Activated T-cell treated with anti-CD3 and anti-CD28 coated beads, Interleukin-2, amount 50 U/mL, for 4 hours (primary cell): Measurements from ENCODE around the gene SERPINB1. TPM values are rescaled to one million over a fixed set of nuclear protein-coding genes. Genes with fewer than 3 reads are reported as not detected.

Experiments used
- ATAC-seq, 2 donors: fragments of 200-7000 bp; cut with Tn5 transposase; one replicate each; pipeline ENCODE4 v1.10.0; 2021
- DNase-seq: peaks from one replicate; pipeline ENCODE4 v3.0.0-alpha.2; 2020
- H3K27me3 Mint-ChIP-seq: one replicate; pipeline ENCODE4 v1.8.0; 2021; ENCODE audit warnings: low read depth, mixed read lengths
- H3K36me3 Mint-ChIP-seq: one replicate; pipeline ENCODE4 v1.8.0; 2022; ENCODE audit warnings: mixed read lengths; ENCODE audit not compliant: insufficient read depth
- H3K4me1 Mint-ChIP-seq: one replicate; pipeline ENCODE4 v1.8.0; 2021; ENCODE audit warnings: low read depth, mixed read lengths
- H3K4me3 Mint-ChIP-seq: one replicate; pipeline ENCODE4 v1.8.0; 2021; ENCODE audit warnings: mild to moderate bottlenecking, moderate library complexity, mixed read lengths
- H3K9me3 Mint-ChIP-seq: one replicate; pipeline ENCODE4 v1.8.0; 2021; ENCODE audit warnings: mixed read lengths
- total RNA-seq, 3 donors: library from RNA; stranded (reverse); gene quantifications; one replicate each; pipeline ENCODE4 v1.2.1, GENCODE V29; 2021

SERPINB1 gene
- total RNA-seq, 3 donors from 2014 or later, result 16.7 to 19.3 (median 18.0) TPM

DNA sequence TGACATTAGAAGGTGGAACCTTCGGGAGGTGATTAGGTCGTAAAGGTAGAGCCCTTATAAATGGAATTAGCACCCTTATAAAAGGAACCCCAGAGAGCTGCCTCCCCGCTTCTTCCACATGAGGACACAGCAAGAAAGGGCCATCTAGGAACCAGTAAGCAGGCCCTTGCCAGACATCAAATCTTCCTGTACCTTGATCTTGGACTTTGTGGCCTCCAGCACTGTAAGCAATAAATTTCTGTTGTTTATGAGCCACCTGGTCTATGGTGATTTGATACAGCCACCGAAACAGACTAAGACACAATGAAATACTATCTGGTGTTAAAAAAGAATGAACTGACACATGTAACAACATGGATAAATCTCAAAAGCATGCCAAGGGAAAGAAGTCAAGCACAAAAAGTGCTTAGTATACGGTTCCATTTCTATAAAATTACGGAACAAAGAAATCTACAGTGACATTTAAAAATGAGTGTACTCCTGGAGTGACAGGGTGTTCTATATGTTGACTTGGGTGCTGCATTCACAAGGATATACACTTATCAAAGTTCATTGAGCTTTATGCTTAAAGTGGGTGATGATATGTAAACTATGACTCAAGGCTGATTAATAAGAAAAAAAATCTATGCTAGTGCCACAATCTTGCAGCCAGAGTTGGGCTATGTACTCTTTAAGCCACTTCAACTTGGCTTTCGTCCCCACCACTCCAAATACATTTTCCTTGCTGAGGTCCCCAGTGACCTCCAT is 18.4 kb downstream of the SERPINB1 start:
- Mint-ChIP-seq H3K4me1 (peaks cover 6% of the 10 kb centered on the region), H3K4me3 (no peak overlapping the region), H3K36me3 (no peaks in the 10 kb centered on the region), H3K27me3 (no peaks in the 10 kb centered on the region), H3K9me3 (no peaks in the 10 kb centered on the region)
- ATAC-seq (no peak), DNase-seq (no peak)

DNA sequence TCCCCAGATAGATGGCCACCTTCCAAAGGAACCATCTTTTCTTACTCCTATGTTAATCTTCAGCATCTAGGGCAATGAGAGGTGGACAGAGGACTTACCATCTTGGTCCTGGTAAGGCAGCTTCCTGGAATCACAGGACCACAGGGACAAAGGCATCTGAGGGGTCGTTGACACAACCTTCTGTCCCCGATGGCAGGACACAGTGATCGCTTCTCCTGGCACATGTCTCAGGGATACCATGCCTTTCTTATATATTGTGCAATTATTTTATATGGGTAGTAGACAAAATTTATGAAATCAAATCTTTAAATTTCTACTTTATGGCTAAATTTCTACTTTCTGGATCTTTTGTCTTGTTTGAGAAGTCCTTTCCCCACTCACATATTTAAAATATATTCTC is 20.1 kb downstream of the SERPINB1 start:
- H3K27me3 Mint-ChIP-seq, result no peaks in the 10 kb centered on the region
- H3K36me3 Mint-ChIP-seq, result no peaks in the 10 kb centered on the region
- H3K4me3 Mint-ChIP-seq, result no peak overlapping the region
- DNase-seq (no peak), ATAC-seq (no peak)
- peaks cover 15% of the 10 kb centered on the region for H3K4me1 Mint-ChIP-seq
- peaks cover 5% of the 10 kb centered on the region for H3K9me3 Mint-ChIP-seq

DNA sequence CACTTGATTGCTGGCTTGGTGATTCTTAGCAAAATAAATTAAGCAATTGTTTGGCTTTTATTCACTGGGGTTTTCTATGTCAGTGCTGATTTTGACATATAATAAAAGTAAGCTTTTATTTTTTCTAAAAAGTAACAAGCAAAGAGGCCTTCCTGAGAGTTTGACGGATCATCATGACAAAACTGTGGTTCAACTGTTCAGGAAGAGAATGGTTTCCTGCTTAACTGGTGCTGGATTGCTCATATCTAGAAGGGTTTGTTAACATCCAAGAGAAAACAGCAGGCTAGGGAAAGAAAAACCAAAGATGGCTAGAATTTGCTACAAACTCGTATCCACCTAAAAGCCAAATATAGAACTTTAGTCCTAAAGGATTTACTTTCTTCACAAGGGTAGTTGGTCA is 21.2 kb downstream of the SERPINB1 start:
- Mint-ChIP-seq H3K4me1 (peaks cover 15% of the 10 kb centered on the region), H3K9me3 (peaks cover 15% of the 10 kb centered on the region), H3K36me3 (peaks cover 5% of the 10 kb centered on the region), H3K4me3 (no peak overlapping the region), H3K27me3 (no peaks in the 10 kb centered on the region)
- ATAC-seq, result no peak
- DNase-seq, result no peak

DNA sequence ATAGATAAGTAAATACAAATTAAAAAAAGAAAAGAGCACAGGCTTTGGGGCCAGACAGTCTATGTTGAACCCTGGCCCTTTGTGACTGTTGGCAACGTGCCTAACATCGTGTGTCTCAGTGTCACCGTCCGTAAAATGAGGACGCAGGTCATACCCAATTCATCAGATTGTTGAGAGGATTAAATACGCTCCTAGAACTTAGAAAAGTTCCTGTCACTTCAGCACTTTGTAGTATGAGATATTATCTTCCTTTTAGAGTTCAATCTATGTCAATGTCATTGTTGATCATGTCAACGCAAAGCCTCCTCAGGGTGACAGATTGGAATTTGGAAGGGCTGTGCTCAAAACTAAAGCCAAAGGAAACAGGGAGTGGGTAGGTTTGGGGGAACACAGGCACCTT is 21.7 kb downstream of the SERPINB1 start:
- Mint-ChIP-seq H3K4me1 (peaks cover 15% of the 10 kb centered on the region), H3K9me3 (peaks cover 18% of the 10 kb centered on the region), H3K27me3 (no peaks in the 10 kb centered on the region), H3K36me3 (peaks cover 5% of the 10 kb centered on the region), H3K4me3 (no peak overlapping the region)
- DNase-seq (no peak), ATAC-seq (no peak)

DNA sequence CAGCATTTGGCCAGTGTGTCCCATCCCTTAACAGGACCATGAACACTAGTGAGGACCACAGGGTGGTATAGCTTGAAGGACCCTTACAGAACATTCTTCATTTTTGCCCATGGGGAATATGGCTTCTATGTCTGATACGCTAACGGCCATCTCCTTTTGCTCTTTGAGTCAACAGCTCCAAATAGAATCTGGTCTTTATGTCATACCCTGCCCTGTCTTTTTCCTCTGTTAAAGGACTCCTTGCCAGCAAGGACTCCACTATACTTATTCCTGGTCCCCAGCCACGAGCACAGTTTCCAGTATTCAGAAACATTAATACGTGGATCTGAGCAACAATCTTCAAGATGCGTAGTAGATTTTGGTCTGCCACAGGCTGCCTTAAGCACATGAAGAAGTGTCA is 22.5 kb downstream of the SERPINB1 start:
- H3K9me3 Mint-ChIP-seq, result peaks cover 18% of the 10 kb centered on the region
- no peak for DNase-seq
- no peak for ATAC-seq
- H3K36me3 Mint-ChIP-seq, result peaks cover 5% of the 10 kb centered on the region
- H3K4me3 Mint-ChIP-seq, result no peak overlapping the region
- peaks cover 15% of the 10 kb centered on the region for H3K4me1 Mint-ChIP-seq
- H3K27me3 Mint-ChIP-seq, result no peaks in the 10 kb centered on the region

DNA sequence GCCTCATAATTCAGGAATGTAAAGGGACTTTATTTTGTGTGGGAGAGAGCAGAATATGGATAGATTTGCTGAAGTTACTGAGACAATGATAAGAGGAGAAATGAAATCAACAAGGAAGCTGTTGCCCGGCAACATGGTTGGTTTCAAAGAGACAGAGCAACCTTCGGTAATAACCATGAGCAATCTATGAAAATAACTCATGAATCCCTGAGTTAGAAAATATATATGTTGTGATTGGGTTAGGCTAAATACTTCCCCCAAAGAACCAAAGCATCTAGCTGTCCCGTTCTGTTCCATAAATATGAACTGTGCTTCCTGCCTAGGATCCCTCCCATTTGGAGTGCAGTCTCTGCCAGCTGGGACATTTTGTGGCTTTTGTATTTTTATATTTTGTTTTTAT is 23.1 kb downstream of the SERPINB1 start:
- peaks cover 15% of the 10 kb centered on the region for H3K4me1 Mint-ChIP-seq
- H3K27me3 Mint-ChIP-seq, result no peaks in the 10 kb centered on the region
- H3K36me3 Mint-ChIP-seq, result peaks cover 5% of the 10 kb centered on the region
- ATAC-seq (no peak), DNase-seq (no peak)
- H3K9me3 Mint-ChIP-seq, result peaks cover 18% of the 10 kb centered on the region
- no peak overlapping the region for H3K4me3 Mint-ChIP-seq

DNA sequence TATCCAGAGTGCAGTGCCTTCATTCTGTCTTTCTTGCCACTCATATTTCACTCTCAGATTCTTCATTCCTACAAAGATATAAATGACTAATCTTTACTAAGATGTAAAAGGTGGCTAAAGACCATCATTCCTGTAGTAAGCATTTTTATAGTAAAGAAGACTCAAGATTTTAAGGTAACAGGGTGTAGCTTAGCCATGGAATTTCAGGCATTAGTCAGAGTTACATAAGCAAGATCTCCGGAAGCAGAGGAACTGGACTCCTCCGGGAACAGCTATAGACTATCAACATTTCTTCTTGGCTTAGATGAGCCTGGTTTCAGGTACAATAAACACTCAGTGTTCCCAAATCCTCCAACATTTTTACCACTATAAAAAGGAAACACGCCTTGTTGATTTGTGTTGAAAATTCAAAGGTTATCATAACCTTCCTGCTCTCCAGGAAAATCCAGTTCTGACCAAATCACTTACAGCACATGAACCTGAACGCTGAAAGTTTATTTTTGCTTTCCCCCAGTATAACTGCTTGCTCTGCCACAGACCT is 23.7 kb downstream of the SERPINB1 start:
- DNase-seq (no peak), ATAC-seq (peak in 1 of 2 donors; percentile 34)
- H3K9me3 Mint-ChIP-seq, result peaks cover 18% of the 10 kb centered on the region
- H3K27me3 Mint-ChIP-seq, result no peaks in the 10 kb centered on the region
- H3K4me3 Mint-ChIP-seq, result no peak overlapping the region
- peaks cover 5% of the 10 kb centered on the region for H3K36me3 Mint-ChIP-seq
- peaks cover 15% of the 10 kb centered on the region for H3K4me1 Mint-ChIP-seq

DNA sequence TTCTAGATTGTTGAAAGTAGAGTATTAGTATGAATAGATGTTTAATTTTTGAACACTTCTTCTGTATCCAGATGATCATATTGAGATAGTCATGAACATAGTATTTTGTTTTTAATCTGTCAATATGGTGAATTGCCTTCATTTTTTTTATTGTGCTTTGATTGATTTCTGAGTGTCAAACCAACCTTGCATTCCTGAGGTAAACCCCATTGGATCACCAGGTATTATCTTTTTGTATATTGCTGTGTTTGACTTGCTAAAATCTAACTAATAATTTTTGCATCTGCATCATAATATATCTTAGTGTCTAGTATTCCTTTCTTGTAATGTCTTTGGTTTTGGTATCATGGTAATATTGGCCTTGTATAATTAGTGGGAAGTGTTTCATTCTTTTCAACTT is 25.5 kb downstream of the SERPINB1 start:
- peaks cover 5% of the 10 kb centered on the region for H3K36me3 Mint-ChIP-seq
- peaks cover 15% of the 10 kb centered on the region for H3K4me1 Mint-ChIP-seq
- no peaks in the 10 kb centered on the region for H3K27me3 Mint-ChIP-seq
- peaks cover 18% of the 10 kb centered on the region for H3K9me3 Mint-ChIP-seq
- H3K4me3 Mint-ChIP-seq, result no peak overlapping the region
- no peak for ATAC-seq
- DNase-seq, result no peak

DNA sequence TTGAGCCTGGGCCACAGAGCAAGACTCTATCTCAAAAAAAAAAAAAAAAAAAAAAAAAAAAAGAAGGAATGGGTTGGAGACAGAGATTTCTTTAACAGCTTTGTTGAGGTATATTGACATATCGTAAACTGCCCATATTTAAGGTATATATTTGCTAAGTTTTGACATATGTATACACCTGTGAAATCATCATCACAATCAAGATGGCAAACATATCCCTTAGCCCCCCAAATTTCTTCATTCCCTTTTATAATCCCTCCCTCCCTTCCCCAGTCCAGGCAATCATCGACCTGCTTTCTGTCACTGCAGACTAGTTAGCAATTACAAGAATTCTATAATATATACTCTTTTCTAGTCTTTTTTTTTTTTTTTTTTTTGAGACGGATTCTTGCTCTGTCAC is 29.0 kb downstream of the SERPINB1 start:
- no peak for ATAC-seq
- no peak overlapping the region for H3K4me3 Mint-ChIP-seq
- peaks cover 10% of the 10 kb centered on the region for H3K4me1 Mint-ChIP-seq
- peaks cover 5% of the 10 kb centered on the region for H3K36me3 Mint-ChIP-seq
- H3K27me3 Mint-ChIP-seq, result no peaks in the 10 kb centered on the region
- H3K9me3 Mint-ChIP-seq, result peaks cover 18% of the 10 kb centered on the region
- DNase-seq, result no peak

DNA sequence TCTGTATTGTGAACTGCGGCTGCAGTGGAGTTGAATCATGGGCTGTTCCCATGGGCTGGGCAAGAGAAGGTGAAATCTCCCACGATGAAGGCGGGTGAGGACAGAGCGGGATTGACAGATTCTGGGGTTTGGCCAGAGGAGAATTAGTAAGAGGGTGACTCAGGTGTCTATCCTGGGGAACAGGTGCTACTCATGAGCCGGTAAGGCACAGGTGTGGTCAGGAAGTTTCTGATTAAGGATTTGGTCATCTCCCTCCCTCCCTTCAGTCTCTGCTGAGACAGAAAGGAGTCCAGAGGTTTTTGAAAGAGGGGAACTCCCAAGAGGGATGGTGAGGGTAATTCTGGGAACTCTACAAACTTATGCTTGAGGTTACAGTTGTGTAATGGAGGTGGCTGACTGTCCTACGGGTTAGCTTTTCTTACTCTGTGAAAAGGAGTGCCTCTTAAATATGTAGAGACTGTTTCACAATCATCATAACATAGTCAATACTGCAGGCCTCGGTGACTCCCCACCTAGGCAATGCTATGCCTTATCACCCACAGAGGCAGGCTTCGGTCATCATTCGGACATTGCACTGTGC is 31.5 kb downstream of the SERPINB1 start:
- Mint-ChIP-seq H3K4me3 (no peak overlapping the region), H3K27me3 (no peaks in the 10 kb centered on the region)
- peak; percentile 23 to 52 for ATAC-seq

DNA sequence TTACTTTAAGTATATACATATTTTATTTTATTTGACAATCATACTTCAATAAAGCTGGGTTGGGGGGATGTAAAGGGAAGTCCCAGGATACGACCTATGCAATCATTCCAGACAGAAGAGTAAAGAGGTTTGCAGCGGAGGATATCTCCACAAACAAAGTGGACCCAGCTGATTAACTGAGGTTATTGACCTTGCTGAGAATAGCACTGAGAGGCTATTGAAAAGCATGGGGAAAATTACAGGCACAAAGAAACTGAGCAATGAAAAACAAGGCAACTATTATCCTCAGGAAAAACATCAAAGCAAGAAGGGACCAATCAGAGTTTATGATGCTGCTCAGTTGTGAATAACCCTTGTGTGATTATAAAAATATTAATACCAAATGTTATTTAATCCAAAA is 32.6 kb downstream of the SERPINB1 start:
- Mint-ChIP-seq H3K4me1 (peaks cover 2% of the 10 kb centered on the region), H3K9me3 (no peaks in the 10 kb centered on the region), H3K36me3 (peaks cover 3% of the 10 kb centered on the region), H3K4me3 (no peak overlapping the region), H3K27me3 (no peaks in the 10 kb centered on the region)
- DNase-seq, result no peak
- no peak for ATAC-seq

More for the DNA sequence above, 31.5 kb downstream of the SERPINB1 start:
- no peak for DNase-seq
- Mint-ChIP-seq H3K9me3 (peaks cover under 1% of the 10 kb centered on the region), H3K4me1 (peaks cover 2% of the 10 kb centered on the region), H3K36me3 (peaks cover 3% of the 10 kb centered on the region)

DNA sequence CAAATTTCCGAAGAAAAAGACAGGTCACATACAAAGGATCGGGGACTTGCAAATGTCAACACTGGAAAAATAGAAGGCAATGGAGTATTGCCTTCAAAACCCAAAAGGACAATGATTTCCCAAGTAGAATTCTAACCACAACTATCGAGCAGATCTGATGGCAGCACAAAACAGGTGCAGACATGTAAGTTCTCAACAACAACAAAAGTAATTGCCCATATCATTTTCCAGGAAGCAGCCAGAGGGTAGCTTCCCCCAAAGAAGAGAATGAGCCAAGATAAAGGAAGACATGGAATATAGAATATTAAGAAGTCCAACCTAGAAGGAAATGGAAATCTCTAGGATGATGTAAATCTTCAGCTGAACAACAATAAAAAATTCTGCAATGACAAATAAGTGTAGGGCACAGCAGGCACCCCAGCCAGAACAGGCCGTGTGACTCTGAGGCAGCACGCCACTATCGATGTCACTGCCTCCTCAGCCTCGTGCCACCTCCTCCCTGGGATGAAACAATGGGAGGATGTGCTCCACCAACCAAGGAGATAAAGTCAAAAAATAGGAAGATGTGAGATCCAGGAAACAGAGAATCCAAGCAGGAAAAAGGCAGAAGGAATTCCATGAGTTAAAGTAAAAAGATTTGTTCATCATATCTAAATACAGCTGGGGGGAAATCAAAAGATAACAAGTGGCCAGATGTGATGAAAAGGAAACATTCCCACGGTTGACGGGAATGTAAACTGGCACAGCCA is 34.1 kb downstream of the SERPINB1 start:
- Mint-ChIP-seq H3K27me3 (no peaks in the 10 kb centered on the region), H3K4me3 (no peak overlapping the region), H3K9me3 (no peaks in the 10 kb centered on the region), H3K36me3 (peaks cover 3% of the 10 kb centered on the region), H3K4me1 (peaks cover 2% of the 10 kb centered on the region)
- ATAC-seq, result no peak
- no peak for DNase-seq

DNA sequence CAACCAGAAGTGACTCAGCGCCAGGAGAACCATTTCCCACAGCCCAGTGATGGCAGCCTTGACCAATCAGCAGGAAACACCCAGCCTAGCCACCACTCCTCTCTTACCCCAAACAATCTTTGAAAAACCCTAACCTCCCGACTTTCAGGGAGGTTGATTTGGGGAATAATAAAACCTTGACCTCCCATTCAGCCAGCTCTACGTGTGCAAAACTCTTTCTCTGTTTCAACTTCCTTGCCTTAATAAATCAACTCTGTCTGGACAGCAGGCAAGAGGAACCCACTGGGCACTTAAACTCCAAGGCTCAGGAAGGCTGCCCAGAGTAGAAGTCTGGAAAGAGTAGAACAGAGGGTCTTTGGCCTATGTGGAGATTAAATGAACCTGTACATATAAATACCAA is 35.0 kb downstream of the SERPINB1 start:
- H3K4me3 Mint-ChIP-seq, result no peak overlapping the region
- no peaks in the 10 kb centered on the region for H3K27me3 Mint-ChIP-seq
- peaks cover 3% of the 10 kb centered on the region for H3K36me3 Mint-ChIP-seq
- no peaks in the 10 kb centered on the region for H3K9me3 Mint-ChIP-seq
- ATAC-seq (no peak), DNase-seq (no peak)
- peaks cover 2% of the 10 kb centered on the region for H3K4me1 Mint-ChIP-seq

DNA sequence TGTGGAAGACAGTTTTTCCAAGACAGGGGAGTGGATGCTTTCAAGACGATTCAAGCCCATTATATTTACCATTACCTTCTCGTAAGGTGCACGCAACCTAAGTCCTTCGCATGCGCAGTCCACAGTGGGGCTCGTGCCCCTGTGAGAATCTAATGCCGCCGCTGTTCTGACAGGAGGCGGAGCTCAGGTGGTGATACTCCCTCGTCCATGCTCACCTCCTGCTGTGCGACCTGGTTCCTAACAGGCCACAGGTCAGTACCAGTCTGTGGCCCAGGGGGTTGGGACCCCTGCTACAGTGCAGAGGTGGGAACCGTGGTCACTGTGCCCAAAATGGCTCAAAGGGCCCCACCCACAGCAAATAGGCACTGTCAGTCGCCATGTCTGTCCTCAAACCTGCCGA is 36.6 kb downstream of the SERPINB1 start:
- H3K36me3 Mint-ChIP-seq, result peaks cover 3% of the 10 kb centered on the region
- H3K4me1 Mint-ChIP-seq, result peaks cover 6% of the 10 kb centered on the region
- no peaks in the 10 kb centered on the region for H3K9me3 Mint-ChIP-seq
- no peak for DNase-seq
- ATAC-seq, result no peak
- no peak overlapping the region for H3K4me3 Mint-ChIP-seq
- H3K27me3 Mint-ChIP-seq, result no peaks in the 10 kb centered on the region
